ENCODE measurements around the gene NFIA. TPM values are rescaled to one million over a fixed set of nuclear protein-coding genes. Genes with fewer than 3 reads are reported as not detected.
A peak's percentile ranks its signal among the peaks of the same experiment; 100 is the strongest.

The NFIA gene
- polyA plus RNA-seq, 5 donors, result 22.2 to 36.5 (median 33.2) TPM

DNA sequence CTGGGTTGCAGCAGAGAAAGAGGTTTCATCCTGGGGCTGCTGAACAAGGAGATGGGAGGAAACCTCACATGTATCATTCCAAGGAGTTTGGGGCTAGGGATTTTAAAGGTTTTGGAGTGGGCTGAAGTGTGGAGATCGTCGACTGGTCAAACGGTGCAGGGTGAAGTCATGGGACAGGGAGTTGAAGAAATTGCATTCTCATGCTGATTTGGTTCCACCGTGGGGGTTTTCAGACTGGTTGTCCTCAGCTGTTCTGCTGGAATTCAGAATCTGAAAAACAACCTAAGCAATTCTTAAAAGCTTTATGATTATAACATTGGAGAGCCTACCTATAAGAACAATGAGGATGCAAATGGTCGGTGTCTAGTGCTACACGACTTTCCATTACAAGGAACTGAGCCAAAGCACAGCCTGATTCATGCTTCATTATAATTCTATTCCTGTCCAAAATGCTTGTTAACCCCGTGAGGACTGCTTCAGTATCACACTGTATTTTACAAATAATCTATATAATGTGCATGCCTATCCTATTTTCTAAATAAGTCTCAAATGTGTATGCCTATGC, 399.9 kb downstream of the NFIA start:
- no peak for DNase-seq

DNA sequence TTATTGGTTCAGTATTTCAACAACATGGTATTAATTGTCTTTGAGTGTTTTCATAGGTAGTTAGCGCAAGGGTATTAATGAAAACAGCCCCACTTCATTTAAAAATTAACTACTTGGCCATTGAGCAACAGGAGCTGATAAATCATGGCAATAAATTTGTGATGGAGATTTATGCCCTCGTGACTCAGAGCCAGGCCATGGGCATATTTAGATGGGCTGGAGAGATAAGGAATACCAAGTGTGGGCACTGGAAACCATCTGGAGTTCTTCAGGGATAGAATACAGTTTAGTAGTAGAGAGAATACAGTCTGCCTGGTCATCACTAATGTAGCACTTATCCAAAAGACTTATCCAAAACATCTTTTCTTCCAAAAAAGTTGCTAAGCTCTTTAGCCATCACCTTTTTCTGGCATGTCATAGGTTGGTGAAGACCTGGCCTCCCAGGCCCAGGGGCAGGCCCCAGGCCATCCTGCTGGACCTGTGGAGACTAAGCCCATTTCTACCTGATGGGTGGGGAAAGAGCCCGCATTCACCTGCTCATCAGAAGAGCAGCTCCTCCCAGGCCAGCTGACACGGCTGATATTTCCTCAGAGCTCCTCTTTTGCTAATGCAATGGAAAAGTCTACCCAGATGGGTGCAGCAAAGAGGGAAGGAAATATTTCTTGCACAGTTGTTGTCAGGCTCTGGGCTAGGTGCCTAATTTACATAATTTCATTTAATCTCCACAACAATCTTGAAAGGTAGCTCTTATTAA, 404.6 kb downstream of the NFIA start:
- DNase-seq, result no peak

DNA sequence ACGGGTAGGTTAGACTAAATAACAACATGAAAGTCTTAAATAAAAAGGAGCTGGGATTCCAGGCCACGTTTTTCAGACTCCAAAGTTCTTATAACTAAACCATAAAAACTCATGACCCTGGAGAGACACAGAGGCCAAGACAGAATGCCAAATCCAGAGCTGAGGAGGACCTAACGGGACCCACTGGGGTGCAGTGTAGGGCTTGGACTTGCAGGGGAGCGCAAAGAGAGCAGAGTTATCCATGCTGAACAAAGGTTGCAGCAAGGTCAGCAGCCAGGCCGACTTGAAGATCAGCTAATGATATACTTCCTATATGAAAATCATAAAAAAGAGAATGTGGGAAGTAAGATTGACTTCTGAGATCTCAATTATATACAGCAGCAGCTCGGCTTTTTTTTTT, 405.4 kb downstream of the NFIA start:
- no peak for DNase-seq

DNA sequence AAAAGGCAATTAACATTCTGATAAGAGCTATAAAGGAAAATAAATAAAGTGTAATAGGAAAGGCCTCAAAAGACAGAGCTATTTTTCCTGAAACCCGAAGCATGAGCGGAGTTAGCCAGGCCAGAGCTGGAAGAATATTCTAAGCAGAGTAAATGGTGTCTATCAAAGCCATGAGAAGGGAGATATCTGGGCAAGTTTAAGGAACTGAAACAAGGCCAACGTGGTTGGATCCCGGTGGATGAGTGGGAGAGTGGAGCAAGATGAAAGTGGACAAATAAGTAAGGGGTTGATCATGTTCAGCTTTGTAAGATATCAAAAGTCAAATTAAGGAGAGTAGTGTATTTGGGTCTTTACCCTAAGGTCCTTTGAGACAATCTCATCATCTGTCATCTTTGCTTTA, 408.6 kb downstream of the NFIA start:
- DNase-seq, result no peak

DNA sequence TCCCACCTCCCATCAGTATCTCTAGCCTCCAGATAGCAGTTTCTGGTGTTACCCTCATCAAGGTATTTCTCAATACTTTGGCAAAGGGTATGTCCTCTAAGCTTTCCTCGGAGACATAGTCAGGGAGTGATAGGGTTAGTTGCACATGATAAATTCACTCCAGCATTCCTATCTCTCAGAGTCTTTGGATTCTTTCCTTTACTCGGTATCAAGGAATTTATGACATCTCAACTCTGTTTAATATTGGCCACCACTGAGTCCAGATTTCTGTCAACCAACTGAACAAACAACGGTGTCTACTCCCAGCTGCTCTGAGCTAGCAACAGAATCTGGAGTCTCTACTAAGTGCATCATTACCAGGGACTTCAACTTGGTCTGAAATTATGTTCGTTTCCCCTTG, 409.1 kb downstream of the NFIA start:
- DNase-seq, result peak; percentile 6 to 23

DNA sequence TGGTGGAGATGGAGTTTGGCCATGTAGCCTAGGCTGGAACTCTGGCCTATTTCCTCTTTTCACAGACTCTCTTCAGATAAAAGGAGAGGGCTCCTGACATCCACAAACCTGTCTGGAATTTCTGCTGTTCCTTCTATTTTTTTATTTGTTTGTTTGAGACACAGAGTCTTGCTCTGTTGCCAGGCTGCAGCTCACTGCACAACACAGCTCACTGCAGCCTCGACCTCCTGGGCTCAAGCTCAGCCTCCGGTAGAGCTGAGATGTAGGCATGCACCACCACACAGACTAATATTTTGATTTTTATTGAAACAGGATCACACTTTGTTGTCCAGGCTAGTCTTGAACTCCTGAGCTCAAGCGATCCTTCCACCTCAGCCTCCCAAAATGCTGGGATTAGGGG, 411.6 kb downstream of the NFIA start:
- no peak for DNase-seq

DNA sequence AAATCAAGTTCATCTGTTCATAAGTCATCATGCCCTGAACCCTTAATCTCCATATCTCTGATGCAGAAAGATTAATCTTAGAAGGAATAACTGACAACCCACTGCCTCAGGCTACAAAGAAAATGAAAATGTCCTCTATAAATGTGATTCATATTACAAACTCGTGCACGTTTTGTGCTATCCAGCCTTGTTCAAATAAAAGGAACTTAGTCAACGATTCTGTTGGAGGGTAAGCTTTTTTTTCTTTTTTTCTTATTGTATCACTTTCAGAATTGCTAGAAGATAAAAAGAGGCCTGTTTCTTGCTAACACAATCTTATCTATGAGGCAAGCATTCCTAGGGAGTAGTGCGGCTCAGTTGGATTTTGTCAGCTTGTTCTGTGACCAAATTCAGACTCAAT, 414.1 kb downstream of the NFIA start:
- DNase-seq, result no peak

DNA sequence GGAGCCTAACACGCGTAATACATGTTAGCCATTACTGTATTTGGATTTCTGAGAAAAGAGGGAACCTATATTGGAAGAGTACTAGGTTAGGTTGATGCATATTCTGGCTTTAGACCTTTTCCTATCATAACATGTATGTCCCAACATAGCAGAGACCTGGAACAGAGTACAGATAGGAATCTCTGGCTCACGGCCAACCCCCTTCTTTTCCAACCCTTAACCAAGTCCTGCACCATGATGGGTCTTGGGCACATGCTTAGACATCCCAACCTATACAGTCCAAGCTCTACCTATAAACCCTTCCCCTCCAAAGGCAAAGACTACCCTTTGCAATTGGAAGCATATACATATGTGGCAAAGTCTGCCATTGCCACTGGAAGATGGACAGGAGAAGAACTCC, 414.7 kb downstream of the NFIA start:
- no peak for DNase-seq

DNA sequence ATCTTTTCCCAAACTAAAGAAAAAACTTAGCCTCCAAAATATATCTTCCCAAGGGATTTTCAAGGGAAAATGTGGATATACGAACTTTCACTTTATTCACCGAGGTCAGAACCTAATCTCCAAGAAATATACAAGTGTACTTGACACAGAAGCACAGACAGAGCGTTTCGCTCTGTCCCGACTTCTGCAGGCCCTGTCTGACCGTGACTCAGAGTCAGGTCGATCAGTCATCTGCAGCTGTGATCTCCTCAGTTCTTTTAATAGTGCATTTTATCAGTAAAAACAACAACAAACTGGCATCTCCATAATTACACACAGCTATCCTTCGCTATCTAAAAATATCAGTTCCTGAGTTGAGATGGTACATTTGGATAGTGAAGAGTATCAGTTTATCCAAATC, 416.0 kb downstream of the NFIA start:
- DNase-seq, result no peak

DNA sequence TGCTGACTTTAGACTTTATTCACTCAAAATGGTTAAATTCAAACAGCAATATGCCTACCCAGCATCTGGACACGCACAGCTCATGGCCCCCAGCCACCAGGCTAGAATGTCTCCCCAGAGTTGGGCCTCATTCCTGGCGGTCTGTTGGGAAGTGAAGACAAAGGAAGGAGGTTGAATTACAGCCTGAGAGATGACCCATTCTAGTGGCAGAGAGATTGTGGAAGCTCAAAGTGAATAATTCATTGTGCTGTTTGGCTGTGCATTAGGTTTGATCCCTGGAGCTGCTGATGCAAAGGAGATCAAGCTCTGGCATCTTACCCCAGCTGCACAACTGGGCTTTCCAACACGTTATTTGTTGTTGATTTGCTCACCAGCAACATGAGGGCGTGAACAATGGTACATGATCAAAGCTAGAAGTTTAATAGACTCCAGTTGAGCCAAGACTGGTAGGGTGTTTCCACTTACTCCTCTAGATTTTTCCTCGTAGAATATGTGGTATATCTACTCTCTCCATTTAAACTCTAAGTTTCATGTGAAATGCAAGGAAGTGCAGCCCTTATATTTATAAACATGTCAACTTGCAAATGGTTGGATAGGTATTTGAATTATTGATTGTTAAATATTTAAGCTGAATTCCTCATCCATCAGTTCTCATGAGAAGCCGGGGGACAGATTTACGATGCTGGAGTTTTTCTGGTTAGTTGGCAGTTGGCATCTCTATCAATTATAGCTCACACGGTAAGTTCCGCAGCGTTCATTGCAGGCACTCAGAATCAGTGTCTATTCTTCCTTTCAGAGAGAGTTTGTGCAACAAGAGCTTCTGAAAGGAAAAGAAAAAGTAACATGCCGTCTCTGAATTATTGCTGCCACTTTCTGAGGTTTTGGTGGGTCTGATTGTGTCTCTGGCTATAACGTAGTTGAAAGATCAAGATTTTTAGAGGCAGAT, 419.9 kb downstream of the NFIA start:
- DNase-seq, result no peak

DNA sequence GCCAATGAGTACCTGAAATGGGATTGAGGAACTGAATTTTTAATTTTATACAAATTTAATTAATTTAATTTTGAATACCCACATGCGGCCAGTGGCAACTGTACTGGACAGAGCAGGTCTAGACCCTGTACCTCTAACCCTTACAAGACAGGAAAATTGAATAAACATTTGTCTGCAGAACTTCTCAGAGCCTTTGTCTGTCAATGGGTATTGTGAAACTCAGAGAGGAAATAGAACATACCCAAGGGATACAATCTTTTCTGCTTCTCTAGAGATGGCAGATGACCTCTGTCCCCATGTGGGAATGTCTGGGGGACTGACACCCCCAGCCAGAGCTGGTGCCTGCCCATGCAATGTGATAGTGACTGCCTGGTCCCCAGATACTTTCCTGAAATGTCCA, 421.9 kb downstream of the NFIA start:
- no peak for DNase-seq

DNA sequence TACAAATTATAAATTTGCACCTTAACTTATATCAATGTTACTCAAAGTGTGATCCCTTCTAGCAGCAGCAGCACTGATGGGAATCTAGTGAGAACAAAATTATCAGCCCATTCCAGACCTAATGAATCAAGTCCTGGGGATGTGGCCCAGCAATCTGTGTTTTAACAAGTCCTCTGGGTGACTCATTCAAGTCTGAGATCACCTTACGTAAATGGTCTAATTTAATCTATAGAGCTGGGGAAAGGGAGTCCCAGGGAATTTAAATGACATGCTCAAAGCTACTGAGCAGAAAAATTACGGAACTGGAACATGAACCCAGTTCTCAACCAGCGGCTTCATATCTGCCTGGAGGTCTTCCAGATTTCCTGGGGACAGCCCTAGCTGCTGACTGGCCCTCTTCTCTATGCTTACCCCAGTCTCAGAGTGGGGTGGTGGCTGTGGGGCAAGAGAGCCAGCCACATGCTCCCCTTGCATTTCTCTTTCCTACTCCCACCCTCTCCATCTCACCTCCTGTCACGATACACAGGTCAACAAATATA, 422.6 kb downstream of the NFIA start:
- DNase-seq, result no peak

DNA sequence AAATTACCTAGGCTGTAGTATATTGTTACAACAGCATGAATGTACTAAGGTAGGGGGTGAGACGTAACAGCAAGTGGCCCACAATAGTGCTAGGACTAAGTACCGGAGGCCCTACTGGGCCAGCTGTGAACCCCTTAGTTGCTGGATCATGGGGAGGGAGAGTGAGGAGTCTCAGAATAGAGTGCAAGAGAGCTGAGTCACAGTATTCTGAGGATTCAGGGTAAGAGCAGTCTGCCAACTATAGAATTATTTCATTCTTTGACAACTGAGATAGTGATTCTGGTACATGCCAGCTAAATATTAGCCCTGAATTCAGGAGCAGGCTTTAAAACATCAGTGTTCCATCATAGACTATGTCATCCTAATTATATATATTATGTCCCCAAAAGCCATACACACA, 423.9 kb downstream of the NFIA start:
- no peak for DNase-seq

DNA sequence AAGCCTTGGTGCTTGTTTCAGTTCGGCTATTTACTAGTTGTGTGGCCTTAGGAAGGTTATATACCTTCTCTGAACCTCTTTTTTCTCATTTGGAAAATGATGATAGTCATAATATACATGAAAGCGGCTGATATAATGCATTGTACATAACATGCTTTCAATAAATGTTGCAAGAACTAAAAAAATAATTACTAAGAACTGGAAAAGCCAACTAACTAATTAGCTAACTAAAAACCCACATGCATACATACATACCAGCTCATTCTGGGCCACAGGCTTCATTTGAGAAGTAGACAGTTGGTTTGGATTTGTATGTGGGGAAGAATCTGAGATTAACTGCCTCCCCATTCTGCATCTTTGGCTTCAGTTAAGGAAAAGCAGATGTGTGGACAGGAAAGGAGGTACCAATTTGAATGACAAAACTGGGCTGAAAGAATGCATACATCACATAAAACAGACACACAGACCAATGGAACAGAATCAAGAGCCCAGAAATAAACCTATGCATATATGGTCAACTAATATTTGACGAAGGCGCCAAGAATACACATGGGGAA, 424.7 kb downstream of the NFIA start:
- no peak for DNase-seq
